ENCODE results near the gene PEAR1. TPM values are rescaled to one million over a fixed set of nuclear protein-coding genes. Genes with fewer than 3 reads are reported as not detected.

Gene PEAR1
- total RNA-seq, 2 donors from 2014 or later: 2.5 to 3.5 TPM

GRCh38 chr1:156927215-156928042, 33.9 kb downstream of the PEAR1 start:
- TF ChIP-seq CTCF (IDR thresholded peaks at IDR 0.05): peak; percentile 57
- Histone ChIP-seq H3K9me3 (no peaks in the 10 kb centered on the region), H3K27me3 (peaks cover 49% of the 10 kb centered on the region), H3K4me1 (no peaks in the 10 kb centered on the region), H3K4me3 (peak overlapping the region; percentile 18), H3K27ac (no peak overlapping the region), H3K36me3 (no peaks in the 10 kb centered on the region), H3K9ac (ENCODE audit: low read depth in 2 of 2, low read length in 2 of 2) (no peak overlapping the region)
- intact Hi-C loops (cut with DNase I): loop anchor here (5.0 to 10.0 kb wide), 2 partner anchors 35 to 133 kb away; partner anchors contain the start of gene PEAR1
- peak; percentile 76 for DNase-seq

GRCh38 chr1:156928043-156928602, 34.6 kb downstream of the PEAR1 start:
- peaks cover 42% of the 10 kb centered on the region for H3K27me3 ChIP-seq
- TF ChIP-seq CTCF (IDR thresholded peaks at IDR 0.05): peak; percentile 24
- intact Hi-C loops (cut with DNase I): loop anchor here (5.0 to 10.0 kb wide), 2 partner anchors 36 to 133 kb away; partner anchors contain the start of gene PEAR1
- H3K4me1 ChIP-seq: no peaks in the 10 kb centered on the region
- no peaks in the 10 kb centered on the region for H3K9me3 ChIP-seq
- H3K4me3 ChIP-seq: no peak overlapping the region
- H3K36me3 ChIP-seq: no peaks in the 10 kb centered on the region
- no peak overlapping the region for H3K9ac ChIP-seq (ENCODE audit: low read depth in 2 of 2, low read length in 2 of 2)
- DNase-seq: no peak
- H3K27ac ChIP-seq: no peak overlapping the region

- no peak for TF ChIP-seq CTCF (IDR thresholded peaks at IDR 0.05)
- intact Hi-C loops (cut with DNase I): loop anchor here (5.0 to 10.0 kb wide), 2 partner anchors 37 to 135 kb away; partner anchors contain the start of gene PEAR1
- H3K4me3 ChIP-seq: no peak overlapping the region
- no peak for DNase-seq
- no peaks in the 10 kb centered on the region for H3K36me3 ChIP-seq
- H3K27me3 ChIP-seq: peaks cover 26% of the 10 kb centered on the region
- H3K9me3 ChIP-seq: no peaks in the 10 kb centered on the region
- H3K4me1 ChIP-seq: no peaks in the 10 kb centered on the region
- no peak overlapping the region for H3K27ac ChIP-seq
- no peak overlapping the region for H3K9ac ChIP-seq (ENCODE audit: low read depth in 2 of 2, low read length in 2 of 2)
These were observed 36.2 kb downstream of the PEAR1 start for GRCh38 chr1:156929596-156930238.

- no peak for TF ChIP-seq CTCF (IDR thresholded peaks at IDR 0.05)
- Histone ChIP-seq H3K9me3 (no peaks in the 10 kb centered on the region), H3K27ac (no peak overlapping the region), H3K9ac (ENCODE audit: low read depth in 2 of 2, low read length in 2 of 2) (no peak overlapping the region), H3K27me3 (peaks cover 18% of the 10 kb centered on the region), H3K4me1 (no peaks in the 10 kb centered on the region), H3K36me3 (no peaks in the 10 kb centered on the region), H3K4me3 (no peak overlapping the region)
- DNase-seq: no peak
- intact Hi-C loops (cut with DNase I): no loop called here
These were observed 37.0 kb downstream of the PEAR1 start for GRCh38 chr1:156930483-156930882.

GRCh38 chr1:156931211-156931952, 37.9 kb downstream of the PEAR1 start:
- no peaks in the 10 kb centered on the region for H3K36me3 ChIP-seq
- DNase-seq: no peak
- no peak overlapping the region for H3K27ac ChIP-seq
- no peak for TF ChIP-seq CTCF (IDR thresholded peaks at IDR 0.05)
- H3K9ac ChIP-seq (ENCODE audit: low read depth in 2 of 2, low read length in 2 of 2): no peak overlapping the region
- intact Hi-C loops (cut with DNase I): no loop called here
- no peaks in the 10 kb centered on the region for H3K9me3 ChIP-seq
- H3K4me3 ChIP-seq: no peak overlapping the region
- peaks cover 11% of the 10 kb centered on the region for H3K27me3 ChIP-seq
- H3K4me1 ChIP-seq: no peaks in the 10 kb centered on the region

All from colonic mucosa (tissue), 4 donors.